Activated CD8-positive, alpha-beta memory T cell treated with anti-CD3 and anti-CD28 coated beads for 4 hours (primary cell): ENCODE results near the gene IRF7.

ENCODE experiments used
- DNase-seq, 2 donors: peaks; one replicate each; pipeline ENCODE4 v3.0.0-alpha.2; 2020; ENCODE audit warnings: low read depth in 2 of 2

IRF7 gene

DNA sequence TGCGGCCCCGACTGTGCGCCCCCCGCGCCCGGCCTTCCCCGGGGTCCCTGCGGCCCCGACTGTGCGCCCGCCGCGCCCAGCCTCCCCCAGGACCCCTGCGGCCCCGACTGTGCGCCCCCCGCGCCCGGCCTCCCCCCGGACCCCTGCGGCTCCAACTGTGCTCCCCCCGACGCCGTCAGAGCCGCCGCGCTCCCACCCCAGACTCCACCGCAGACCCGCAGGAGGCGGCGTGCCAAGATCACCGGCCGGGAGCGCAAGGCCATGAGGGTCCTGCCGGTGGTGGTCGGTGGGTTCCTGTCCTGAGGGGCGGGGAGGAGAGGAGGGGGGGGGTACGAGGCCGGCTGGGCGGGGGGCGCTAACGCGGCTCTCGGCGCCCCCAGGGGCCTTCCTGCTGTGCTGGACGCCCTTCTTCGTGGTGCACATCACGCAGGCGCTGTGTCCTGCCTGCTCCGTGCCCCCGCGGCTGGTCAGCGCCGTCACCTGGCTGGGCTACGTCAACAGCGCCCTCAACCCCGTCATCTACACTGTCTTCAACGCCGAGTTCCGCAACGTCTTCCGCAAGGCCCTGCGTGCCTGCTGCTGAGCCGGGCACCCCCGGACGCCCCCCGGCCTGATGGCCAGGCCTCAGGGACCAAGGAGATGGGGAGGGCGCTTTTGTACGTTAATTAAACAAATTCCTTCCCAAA, 24.4 kb upstream of the IRF7 start:
- DNase-seq, result no peak

DNA sequence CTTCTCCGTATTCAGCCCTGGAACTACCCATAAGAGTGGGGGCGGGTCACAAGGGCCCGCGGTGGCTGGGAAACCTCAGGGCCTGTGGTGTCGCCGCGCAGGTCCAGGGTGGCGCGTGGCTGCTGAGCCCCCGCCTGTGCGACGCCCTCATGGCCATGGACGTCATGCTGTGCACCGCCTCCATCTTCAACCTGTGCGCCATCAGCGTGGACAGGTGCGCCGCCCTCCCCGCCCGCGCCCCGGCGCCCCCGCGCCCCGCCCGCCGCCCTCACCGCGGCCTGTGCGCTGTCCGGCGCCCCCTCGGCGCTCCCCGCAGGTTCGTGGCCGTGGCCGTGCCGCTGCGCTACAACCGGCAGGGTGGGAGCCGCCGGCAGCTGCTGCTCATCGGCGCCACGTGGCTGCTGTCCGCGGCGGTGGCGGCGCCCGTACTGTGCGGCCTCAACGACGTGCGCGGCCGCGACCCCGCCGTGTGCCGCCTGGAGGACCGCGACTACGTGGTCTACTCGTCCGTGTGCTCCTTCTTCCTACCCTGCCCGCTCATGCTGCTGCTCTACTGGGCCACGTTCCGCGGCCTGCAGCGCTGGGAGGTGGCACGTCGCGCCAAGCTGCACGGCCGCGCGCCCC, 23.7 kb upstream of the IRF7 start:
- DNase-seq, result no peak

DNA sequence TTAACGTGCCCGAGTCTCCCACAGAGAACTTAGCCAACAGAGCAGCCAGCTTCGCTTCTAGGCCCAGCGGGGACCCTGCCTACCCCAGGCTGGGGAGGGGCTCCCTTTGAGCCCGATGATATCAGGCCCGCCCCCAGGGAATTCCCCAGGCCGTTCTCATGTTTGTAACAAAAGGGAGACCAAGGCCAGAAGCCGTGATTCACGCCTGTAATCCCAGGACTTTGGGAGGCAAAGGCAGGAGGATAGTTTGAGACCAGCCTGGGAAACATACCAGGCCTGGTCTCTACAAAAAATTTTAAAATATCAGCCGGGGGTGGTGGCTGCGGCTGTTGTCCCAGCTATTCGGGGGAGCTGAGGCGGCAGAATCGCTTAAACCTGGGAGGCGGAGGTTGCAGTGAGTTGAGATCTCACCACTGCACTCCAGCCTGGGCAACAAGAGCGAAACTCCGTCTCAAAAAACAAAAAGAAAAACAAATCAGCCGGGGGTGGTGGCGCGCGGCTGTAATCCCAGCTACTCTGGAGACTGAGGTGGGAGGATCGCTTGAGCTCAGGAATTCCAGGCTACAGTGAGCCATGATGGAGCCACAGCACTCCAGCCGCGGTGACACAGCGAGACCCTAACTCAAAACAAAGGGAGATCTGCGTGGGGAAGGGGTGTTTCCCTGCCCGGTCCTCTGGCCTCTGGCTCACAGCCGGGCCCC, 23.0 kb upstream of the IRF7 start:
- DNase-seq, result no peak

GRCh38 chr11:637593-638521, 22.1 kb upstream of the IRF7 start:
- no peak for DNase-seq

GRCh38 chr11:637333-637592, 21.5 kb upstream of the IRF7 start:
- DNase-seq, result no peak

GRCh38 chr11:636511-637332, 21.0 kb upstream of the IRF7 start, which contains the start of gene DRD4:
Gene DRD4 (plus strand): TSS chr11:637269. CDS start chr11:637305, 36 bp downstream.
- no peak for DNase-seq

DNA sequence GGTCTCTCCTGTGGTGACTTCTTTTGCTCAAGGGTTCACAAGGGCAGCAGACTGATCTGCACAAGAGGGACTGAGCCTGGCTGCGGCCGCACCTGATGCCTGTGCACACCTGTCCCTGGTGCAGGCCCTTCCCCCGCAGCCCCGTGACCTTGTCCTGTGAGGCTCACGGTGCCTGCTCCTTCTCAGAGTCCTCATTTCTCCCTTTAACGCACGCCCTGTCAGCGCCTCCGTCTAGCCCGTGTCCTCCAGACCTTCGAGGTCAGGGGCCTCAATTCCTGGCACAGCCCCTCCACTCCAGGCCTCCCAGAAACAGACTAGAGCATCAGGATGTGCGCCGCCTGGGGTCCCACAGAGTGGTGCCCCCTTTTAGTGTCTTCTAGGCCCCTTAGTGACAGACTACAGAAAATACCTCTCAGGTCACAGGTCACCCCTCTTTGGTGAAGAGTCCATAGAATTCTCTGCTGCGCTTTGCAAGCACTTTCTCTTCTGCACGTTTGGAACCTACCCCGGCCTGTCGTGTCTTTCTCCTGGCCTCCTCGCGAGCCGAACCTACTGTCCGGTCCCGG, 20.3 kb upstream of the IRF7 start:
- no peak for DNase-seq

GRCh38 chr11:630871-631270, 15.1 kb upstream of the IRF7 start:
- DNase-seq, result no peak

DNA sequence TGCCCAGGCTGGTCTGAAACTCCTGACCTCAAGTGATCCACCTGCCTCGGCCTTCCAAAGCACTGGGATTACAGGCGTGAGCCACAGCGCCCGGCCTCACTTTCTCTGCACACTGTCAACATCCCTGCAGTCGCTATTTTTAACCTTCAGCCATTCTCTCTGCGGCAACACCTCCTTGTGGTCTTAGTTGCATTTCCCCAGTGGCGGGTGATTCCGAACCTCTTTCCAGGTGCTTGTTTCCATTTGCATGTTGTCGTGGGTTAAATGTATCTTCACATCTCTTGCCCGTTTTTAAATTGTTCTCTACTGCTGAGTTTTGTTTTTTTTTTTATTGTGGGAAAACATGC, 13.5 kb upstream of the IRF7 start:
- DNase-seq, result no peak

DNA sequence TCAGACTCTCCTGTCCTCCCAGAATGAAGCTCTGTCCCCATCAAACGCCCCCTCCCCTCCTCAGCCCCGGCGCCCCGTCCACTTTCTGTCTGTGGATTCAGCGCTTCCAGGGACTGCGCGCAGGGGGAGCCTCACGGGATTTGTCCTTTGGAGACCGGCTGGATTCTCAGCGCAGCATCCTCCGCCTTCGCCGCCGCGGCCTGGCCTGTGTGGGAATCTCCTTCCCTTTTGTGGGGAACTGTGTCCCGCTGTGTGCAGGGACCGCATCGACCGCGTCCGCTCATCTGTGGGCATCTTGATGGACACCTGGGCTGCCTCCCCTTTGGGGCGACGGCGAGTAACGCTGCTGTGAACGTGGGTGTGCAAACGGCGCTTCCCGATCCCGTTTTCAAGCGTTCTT, 12.3 kb upstream of the IRF7 start:
- DNase-seq, result no peak

DNA sequence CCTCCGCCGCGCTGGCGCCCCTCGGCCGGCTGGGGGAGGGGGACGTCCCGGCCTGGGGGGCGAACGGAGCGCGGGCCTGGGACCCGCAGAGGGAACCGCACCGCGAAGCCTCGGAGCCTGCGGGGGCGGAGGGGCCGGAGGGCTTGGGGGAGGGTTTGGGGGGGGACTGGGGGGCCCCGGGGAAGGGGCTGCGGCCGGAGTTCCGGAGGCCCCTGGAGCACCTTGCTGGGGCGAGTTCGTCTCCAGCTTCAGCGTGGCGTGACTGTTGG, 11.5 kb upstream of the IRF7 start:
- no peak for DNase-seq

GRCh38 chr11:626475-627307, 10.9 kb upstream of the IRF7 start, which contains the start of gene SCT:
Gene SCT (minus strand): TSS chr11:627181. CDS start chr11:627143, 38 bp downstream.
- no peak for DNase-seq

DNA sequence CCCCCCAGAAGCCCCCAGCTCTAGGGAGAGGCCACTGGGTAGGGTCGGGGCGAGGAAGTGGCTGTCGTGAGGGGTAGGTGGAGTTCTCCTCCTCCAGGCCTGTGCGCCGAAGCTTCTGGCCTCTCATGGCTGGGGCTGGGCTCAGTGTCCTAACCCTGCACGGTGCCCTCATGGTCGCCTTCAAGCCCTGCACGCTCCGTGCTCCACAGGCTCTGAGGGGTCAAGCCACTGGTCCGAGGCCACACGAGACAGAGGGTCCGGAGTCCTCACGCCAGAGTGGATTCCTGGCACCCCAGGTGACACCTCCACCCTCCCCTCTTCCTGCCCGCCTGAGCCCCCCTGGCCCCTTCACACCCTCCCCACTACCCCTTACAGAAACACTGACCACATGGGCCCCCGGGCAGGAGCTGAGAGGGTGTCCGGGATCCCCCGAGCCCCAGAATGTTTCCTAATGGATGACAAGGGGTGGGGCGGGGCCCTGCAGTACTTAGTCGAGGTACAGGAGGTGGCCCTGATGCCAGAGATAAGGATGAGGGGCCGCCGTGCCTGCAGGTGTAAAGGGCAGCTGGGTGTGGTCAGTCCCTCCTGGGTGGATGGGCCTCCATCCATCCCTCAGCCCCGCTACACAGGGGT, 10.0 kb upstream of the IRF7 start:
- DNase-seq, result no peak

DNA sequence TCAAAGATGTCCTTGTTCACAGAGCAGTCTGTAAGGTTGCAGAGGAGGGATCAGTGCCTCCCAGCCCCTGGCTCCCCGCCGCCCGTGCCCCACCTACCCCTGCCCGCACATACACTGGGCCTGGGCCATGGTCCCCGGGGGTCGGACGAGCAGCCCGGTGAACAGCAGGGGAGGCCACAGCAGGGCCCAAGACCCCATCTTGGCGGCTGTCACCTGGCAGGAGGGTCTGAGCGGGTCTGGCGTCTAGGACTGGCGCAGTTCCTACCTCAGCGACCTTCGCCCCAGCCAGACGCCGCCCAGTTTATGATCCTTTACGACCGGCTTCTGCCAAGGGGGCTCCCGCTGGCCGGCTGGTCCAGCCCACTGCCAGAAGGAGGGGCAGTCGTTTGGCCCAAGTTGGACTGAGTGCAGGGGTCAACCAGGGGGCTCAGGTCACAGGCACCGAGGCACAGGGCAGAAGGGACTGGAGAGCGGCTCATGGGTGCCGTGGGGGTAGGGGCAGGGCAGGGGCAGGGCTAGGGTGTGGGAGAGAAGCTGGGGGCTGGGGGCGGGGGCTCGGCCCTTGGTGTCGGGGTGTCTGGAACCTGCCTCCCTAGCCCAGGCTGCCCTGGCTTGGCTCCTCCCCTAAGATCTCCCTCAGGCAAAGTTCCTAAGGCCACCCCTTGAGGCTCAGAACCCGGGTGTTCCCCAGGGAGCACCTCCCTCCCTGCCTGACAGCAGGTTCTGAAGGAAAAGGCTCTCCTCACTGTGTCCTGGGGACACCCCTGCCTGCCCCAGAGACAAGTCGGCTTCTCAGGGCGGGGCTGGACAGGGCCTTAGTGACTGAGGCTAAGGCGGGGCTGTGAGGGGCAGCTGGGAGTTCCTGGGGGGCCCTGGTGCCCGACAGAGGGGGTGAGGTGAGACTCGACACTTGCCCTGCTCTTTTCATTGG, 9.2 kb upstream of the IRF7 start, which contains the start of gene CDHR5:
Gene CDHR5, minus strand, starts transcription at position 251 of the 931 bp plus-strand sequence. Its CDS starts 53 bp downstream, at position 198.
- no peak for DNase-seq

DNA sequence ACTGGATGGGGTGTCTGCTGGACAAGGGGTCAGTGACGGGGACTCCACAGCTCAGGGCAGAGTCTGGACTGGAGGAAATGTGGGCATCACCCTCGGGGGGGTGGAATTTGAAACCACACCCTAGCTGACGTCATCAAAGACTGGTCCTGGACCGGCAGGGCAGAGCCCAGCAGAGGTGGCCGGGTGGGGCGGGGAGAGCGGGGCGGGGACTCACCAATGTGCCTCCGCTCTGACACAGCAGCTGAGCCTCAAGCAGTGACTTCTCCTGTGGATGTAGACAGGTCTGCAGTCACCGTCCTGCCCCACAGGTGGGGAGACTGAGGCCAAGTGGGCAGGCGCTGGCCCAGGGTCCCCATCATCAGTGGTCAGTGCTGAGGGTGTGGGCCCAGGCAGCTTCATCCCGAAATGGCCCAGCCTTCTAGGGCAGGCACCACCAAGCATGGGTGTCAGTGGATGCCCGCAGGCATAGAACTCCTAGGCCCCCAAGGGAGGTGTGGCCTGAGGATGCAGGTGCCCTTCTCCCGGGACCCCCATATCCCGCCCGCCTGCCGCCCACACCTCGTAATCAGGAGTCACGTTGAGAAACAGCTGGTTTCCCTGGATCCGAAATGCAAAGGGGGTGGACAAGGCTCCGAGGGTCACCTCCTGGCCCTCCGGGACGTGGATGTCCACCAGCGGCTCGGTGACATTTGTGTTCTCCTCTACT, 8.4 kb upstream of the IRF7 start:
- DNase-seq, result no peak

DNA sequence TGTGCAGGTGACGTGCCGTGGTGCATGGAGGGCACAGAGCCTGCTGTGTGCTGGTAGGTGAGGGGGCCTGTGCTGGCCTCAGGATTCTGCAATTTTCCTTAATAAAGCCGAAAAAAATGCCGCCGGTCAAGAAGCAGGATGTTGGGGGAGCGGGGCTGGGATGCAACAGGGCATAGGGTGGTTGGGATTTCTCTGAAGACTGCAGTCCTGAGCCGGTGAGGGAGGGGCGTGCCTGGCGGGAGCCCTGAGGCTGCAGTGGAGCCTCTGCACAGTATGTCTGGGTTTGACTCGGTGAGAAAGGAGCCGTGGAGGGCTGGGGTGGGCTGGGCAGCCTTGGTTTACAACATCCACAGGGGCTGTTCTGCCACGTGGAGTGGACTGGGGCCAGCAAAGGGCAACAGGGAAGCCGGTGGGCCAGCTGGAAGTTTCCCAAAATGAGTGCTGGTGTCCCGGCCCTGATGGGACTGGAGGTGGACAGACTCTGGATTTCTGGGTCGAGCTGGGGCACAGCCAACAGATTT, 7.7 kb upstream of the IRF7 start:
- DNase-seq, result no peak

DNA sequence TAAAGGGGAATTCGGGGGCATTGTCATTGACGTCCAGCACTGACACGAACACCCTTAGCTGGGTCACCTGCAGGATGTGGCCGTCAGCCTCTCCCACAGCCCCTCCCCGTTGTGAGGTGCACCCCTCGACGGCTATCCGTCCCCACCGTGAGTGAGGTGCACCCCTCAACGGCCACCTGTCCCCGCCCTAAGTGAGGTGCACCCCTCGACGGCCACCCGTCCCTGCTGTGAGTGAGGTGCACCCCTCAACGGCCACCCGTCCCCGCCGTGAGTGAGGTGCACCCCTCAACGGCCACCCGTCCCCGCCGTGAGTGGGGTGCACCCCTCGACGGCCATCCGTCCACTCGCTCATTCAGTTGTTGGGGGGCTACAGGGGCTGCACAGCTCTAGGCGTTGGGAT, 6.1 kb upstream of the IRF7 start:
- no peak for DNase-seq
